Stimulated activated CD4-positive, alpha-beta T cell treated with anti-CD3 and anti-CD28 coated beads, TNF-alpha, amount 100 ng/mL, for 4 hours (primary cell): ENCODE measurements around the gene CFAP161.

ENCODE experiments used
- DNase-seq, 3 experiments: peaks; one replicate each; pipeline ENCODE4 v3.0.0-alpha.2; 2020; ENCODE audit warnings: low read depth in 3 of 3

Gene CFAP161

DNA sequence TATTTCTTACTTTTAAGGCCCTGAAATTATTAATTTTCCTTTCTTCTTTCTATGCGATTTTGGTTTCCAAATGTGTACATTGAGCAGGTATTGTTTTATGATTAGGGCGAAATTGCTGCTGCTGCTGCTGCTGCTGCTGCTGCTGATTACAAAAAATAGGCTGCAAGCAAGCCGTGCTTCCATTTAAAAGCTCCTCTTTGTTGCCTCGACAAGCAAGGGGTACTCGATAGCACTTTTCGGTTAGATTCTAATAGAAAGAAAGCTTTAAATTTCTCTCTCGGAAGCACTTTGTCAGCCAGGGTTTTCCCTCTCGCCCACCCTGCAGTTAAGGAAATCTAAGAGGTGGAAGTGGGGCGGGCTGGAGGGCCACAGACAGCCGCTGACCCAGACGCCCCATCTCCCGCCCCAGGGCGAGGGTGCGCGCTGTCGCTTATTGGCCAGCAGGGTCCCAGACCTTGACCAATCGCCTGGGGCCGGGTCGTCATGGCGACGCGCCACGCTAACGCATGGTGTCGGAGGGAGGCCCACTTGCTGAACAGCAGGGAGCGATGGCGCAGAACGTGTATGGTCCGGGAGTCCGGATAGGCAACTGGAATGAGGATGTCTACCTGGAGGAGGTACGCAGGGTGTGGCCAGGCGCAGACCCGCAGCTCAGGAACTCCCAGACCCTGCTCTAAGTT, at the start of gene CFAP161:
Gene CFAP161, plus strand, starts transcription at position 489 of the 680 bp plus-strand sequence. Its CDS starts 60 bp downstream, at position 549.
- peak in 1 of 3 experiments; percentile 7 for DNase-seq

GRCh38 chr15:81084716-81085115, 49.4 kb upstream of the CFAP161 start:
- no peak for DNase-seq

DNA sequence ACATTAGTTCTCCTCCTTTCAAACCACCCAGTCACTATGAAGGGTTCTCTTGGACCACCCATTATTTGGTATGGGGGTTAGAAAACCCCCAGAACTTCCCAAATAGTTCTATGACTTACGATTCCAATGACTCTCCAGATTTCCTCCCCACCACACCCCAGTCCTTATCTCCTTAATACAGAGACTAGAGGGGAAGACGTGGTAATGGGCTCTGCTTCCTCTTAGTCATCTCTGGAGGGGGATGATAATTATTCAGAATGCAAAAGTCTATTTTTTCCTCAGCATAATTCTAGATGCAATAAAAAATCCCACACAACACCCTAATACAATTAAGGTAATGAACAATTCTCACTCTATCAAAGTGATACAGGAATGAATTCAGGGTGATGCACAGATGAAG, 48.9 kb upstream of the CFAP161 start:
- no peak for DNase-seq

GRCh38 chr15:81085898-81086297, 48.2 kb upstream of the CFAP161 start:
- no peak for DNase-seq

GRCh38 chr15:81087066-81087465, 47.0 kb upstream of the CFAP161 start:
- no peak for DNase-seq

GRCh38 chr15:81087694-81088093, 46.4 kb upstream of the CFAP161 start:
- no peak for DNase-seq

DNA sequence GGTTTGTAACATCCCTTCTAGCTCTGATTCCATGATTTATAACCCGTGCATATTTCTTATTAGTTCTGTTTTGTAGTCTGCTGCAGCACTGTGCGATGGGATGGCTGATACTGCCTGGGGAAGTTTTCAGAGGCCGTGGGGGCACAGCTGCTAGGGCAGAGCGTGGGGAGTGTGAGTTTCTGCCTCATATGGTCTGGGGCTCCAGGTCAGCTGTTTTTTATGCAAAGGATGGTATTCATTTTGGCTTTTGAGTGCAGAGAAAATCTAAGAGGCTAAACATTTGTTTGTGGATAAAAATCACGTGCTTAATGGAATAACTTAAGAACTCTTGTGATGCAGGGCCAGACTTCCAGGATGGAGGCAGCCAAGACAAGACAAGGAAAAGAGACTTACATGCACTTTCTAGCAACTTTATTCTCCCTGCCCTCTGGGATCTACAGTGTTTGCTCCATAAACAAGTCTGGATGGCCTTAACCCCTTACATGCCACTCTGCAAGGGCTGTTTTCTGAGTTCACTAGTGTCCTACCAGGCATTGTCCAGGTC, 45.5 kb upstream of the CFAP161 start:
- no peak for DNase-seq

- no peak for DNase-seq
Measured at GRCh38 chr15:81091889-81092558, 42.0 kb upstream of the CFAP161 start.

- no peak for DNase-seq
Measured at GRCh38 chr15:81092559-81092902, 41.5 kb upstream of the CFAP161 start.

DNA sequence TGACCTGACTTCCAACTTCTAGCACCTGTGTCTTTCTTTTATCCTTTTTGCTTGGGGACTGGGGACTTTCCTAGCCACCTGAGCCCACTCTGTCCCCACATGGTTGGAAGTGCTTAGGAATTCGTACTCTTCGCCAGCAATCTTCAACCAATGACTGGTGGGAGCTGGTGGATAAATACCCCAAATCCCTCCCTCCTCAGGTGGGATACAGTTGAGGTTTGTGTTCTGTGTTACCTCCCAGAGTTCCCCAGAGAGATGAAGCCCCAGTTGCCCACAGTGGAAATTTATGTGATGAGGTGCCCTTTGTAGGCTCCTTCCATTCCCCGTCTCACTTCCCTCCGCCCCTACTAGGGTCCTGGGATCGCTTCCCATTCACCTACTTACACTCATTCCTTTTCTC, 40.1 kb upstream of the CFAP161 start:
- no peak for DNase-seq

GRCh38 chr15:81095690-81096365, 38.2 kb upstream of the CFAP161 start:
- no peak for DNase-seq

- no peak for DNase-seq
Measured at GRCh38 chr15:81096398-81096797, 37.7 kb upstream of the CFAP161 start.

- no peak for DNase-seq
Measured at GRCh38 chr15:81097116-81097889, 36.8 kb upstream of the CFAP161 start.

DNA sequence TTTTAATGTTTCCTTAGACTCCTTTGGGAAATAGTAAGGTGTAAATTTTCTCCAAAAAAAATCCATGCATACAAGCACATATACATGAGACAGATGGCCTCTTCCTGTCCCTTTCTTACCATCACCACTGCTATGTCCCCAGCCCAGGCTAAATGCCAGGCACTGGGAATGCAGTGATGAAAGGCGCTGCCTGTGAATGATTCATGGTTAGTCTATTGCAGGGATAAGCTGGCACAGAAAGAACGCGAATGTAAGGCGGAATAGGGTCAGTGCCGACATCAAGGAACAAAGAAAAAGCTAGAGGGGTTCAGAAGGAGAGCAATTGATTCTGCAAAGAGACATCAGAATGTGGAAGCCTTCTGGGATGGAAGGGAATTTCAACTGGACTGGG, 36.2 kb upstream of the CFAP161 start:
- DNase-seq = no peak

- DNase-seq = no peak
Measured at GRCh38 chr15:81098349-81098748, 35.7 kb upstream of the CFAP161 start.

DNA sequence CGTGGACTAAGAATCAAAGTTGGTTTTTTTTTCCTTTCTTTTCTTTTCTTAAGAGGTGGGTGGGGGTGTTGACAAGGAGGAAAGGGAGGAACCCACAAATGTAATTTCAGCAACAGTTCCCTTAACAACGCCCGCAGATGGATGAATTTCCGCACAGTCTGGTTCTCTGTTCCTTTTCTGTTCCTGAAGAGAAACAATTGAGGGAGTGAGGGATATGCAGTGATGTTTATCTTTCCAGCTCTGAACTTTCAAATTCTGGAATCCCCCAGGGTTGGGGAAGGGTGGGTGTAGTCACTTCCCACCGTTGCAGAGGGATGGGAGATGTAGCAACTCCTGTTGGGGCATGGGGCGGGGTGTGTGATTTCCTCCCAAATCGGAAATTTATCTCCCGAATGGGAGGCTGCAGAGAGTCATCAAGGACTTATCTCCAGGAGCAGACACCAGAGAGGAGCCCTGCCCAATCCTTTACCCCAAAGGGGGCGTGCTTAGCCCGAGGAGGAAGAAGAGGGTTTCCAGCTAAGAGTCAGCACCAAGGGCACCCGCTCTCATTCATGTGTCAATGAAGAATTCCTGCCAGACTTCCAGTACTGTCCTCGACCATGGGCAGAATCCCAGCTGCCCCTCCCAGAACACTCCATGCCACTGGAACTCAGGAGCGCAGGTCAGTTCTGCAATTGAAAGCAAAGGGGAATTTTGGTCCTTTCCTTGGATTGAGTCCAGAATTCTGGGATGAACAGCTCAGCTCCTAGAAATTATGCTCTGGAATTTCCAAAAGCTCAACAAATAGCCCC, 35.0 kb upstream of the CFAP161 start:
- DNase-seq = no peak

DNA sequence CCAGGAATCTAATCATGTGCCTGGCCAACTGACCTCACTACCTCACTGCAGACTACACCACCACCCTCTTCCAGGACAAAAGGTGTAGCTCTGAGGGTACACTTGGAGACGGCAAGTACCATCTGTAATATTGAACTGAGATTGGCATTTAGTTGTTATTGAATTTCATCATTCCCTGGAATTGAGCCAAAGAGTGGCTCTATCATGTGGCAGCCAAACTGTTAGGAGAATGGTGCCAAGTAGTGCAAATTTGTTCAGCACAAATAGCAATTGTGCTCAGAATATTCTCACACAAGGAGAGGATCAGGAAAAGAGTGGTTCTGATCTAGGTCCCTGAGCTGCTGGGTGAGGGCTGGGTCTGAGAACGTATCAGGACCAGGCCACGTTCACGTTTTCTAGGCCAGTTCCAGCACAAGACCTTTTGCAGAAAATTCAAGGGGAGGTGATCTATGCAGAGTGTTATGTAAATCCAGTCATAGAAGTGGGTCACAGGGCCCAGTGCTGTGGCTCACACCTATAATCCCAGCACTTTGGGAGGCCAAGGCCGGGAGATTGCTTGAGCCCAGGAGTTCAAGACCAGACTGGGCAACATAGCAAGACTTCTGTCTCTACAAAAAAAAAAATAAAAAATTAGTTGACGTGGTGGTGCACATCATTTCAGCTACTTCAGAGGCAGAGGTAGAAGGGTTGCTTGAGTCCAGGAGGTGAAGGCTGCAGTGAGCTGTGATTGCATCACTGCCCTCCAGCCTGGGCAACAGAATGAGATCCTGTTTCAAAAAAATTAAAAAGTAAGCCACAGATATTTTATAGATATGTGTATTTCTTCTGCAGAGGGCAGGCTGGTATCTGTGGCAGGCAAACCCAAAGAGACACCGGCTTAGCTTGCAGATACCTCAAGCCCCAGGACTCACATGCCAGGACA, 31.9 kb upstream of the CFAP161 start:
- DNase-seq = no peak

DNA sequence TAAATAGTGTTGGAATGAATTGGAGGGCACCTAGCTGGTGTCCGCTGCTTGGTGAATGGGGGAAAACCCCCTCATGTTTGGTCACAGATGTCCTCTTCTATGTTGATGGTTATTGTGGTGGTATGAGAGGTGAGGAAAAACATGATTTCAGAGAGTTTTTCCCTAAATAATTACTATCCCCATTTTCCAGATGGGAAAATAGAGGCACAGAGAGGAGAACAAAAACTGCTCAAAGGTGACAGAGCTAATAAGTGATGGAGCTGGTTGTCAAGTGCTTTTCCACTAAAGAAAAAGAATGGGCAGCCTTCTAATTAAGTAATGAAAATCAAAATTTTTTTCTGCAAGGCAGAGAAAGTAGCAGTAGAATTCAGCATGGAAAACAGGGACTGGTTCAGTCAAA, 30.2 kb upstream of the CFAP161 start:
- no peak for DNase-seq

DNA sequence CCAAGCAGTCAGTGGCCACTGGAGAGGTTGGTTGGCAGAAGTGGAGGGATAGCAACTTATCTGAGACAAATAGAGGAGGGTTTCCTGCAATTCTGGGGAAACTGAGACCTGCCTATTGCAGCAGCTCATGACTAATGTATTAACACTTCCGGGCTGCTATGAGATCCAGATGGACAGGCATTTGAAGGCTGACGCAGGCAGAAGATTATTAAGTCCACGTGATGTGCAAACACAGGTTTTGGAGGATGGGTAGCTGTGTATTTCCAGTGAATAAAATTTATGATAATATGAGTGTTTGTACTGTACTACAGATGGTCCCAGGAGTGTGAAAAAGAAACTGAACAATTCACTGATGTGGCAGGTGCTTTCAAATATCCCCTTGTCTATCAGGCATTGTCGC, 28.5 kb upstream of the CFAP161 start:
- DNase-seq = no peak

GRCh38 chr15:81106560-81106959, 27.5 kb upstream of the CFAP161 start:
- DNase-seq = peak in 1 of 3 experiments; percentile 12
